GM18867 (cell line): ENCODE measurements around the gene POR.
A peak's percentile ranks its signal among the peaks of the same experiment; 100 is the strongest.

Experiments
- ATAC-seq: cut with Tn5 transposase; IDR thresholded peaks from one replicate; pipeline ENCODE4 v1.9.1; 2021; ENCODE audit warnings: mild to moderate bottlenecking, moderate library complexity; ENCODE audit not compliant: unreplicated experiment

Gene POR

DNA sequence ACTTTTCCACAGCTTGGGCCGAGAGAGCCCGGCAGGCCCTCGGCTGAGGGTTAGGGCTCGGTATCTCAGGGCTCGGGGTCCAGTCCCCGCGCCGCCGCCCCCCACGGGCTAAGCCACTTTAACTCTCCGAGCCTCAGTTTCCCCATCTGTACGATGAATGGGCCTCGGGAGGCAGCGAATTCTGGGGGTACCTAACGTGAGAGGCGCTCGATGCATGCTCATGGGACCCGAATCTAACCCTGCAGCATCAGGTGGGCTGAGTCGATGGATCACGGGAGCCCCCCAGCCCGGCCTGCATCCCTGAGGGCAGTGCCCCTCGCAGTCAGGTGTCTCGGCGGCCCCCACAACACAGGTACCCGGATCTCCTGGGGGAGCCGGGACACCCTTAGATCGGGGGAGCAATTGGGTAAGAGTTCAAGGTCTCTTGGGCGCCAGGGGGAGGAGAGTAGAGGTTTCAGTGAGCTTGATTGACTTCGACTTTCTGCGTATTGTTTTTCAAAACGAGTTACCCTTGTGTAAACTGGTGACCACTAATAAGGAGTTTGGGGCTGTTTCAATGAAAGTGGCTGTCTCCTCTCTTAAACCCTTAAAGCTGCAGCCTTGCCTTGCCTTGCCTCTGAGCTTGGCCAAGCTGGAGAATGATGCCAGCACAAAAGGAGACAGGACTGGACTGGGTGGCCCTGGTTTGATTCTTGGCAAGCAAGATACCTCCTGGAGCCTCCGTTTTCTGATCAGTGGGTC lies 631 bp downstream of the POR start:
- ATAC-seq: peak; percentile 13

DNA sequence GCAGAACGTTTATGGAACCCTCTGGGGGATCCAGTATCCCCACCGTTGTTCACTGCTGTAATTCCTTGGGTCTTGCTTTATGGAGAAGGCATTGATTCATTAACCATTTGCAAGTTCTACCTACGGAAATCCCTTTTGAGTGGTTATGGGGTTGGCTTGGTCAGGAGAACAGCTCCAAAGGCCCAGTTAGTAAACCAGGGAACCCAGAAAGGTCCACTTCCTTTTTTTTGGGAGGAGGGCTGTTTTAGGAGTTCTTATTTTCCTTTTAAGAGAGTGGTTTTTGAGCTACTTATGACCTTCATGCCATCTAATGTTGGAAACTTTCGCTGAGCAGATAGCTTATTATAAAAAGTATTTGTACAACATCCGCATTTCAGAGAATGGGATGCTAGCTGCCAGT lies 1.3 kb downstream of the POR start:
- ATAC-seq: no peak

DNA sequence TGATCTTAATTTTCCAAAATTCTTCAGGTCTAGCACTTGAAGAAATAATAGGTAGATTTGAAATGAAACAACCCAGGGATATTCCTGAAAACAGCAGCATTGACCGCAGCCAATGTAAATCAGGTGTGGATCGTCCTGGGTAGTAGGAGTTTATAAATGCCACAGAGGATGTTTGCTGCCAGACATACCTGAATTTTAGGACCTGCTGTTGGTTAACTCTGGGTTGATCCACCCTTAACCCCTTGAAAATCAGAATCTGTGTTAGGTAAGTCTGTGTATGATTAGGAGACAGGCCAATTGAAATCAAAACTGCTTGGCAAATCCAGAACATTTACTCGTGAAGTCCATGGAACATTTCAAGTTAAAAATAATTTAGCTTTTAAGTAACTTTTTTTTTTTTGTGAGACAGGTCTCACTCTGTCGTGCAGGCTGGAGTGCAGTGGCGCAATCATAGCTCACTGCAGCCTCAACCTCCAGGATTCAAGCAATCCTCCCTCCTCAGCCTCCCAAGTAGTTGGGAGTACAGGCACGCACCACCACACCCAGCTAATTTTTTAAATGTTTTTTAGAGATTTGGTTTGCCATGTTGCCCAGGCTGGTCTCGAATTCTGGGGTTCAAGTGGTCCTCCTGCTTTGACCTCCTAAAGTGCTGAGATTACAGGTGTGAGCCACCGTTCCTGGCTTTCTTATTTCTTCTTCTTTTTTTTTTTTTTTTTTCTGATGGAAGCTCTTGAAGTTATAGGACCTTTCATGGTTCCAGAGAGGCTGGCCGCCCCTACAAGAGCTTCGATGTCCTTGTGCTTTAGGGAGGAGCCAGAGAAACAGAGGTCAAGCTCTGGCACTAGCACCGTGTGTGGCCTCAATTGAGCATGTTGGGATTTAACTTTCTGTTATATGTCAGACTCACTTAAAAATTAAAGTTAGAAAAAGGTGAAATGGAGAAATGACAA lies 2.0 kb downstream of the POR start:
- ATAC-seq: no peak

DNA sequence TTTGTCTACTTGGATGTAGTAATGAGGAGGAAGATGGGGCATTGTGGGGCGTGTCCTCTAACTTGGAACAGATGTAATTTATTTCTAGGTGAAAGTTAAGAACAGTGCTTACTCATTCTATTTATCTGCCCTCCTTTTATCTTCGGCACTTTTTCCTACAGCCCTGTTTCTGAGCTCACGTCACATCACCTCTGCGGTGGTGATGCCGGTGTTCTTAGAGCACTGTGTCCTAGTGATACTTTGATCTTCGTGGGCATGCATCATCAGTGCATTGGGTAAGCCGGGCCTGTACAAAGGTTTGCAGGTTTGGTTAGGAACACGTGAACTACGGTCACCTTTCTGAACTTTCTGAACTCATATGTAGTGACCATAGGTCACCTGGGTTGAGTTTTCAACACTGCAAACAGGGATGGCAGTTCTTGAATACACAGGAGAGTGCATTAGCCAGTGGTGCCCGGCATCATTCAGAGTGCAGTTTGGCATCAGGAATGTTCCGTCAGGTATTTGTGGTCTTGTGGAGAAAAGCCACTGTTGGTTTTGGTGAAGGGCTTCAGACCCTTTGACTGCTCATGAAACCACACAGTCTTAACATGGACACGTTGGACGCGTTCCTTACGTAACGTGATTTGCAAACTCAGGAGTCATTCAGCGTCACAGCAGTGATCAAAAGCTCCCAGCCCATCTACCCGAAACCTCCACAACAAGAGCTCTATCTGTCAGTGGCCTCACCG lies 5.6 kb downstream of the POR start:
- no peak for ATAC-seq

DNA sequence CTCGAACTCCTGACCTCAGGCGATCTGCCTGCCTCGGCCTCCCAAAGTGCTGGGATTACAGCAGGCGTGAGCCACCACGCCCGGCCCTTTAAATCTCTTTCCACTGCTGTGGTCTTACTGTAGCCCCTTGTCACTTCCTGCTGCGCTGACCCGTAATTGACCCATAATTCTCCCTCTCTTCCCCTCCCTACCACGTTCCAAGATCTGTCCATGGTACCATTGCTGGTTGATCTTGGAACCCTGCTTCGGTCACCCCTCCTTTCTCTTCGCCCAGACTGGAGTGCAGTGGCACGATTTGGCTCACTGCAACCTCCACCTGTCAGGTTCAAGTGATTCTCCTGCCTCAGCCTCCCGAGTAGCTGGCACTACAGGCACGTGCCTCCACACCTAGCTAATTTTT lies 6.5 kb downstream of the POR start:
- no peak for ATAC-seq

DNA sequence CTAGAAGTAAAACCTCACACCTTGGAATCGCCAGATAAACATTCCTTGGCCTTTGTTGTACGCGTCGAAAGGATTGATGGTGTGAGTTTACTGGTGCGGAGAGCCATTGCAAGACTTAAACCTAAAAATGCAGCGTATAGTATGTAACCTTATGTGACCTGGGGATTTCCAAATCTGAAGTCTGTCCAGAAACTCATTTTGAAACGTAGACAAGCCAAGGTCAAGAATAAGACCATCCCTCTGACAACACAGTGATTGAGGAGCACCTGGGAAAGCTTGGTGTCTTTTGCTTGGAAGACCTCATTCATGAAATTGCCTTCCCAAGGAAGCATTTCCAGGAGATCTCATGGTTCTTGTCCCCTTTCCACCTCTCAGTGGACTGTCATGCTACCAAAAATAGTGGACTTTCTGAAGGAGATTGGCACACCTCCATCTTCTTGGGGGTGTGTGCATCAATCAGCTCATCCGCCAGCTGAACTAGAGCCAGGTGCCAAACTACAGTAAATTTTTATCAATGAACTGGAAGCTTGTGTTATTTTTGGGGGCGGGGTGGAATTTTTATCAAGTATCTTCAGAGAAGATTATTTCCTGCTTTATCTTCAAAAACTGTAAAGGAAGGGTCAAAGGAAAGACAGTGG lies 8.1 kb downstream of the POR start:
- no peak for ATAC-seq

DNA sequence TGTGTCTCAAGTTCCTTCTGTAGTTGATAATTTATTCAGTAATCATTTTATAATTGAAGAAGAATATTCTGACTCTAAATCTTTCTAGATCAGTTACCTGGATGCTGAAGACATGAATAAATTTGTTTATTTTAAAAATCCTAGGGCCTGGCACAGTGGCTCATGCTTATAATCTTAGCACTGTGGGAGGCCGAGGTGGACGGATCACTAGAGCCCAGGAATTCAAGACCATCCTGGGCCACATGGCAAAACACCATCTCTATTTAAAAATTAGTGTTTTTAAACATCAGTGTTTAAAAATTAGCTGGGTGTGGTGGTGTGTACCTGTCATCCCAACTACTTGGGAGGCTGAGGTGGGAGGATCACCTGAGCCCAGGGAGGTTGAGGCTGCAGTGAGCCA lies 9.3 kb downstream of the POR start:
- ATAC-seq: no peak

DNA sequence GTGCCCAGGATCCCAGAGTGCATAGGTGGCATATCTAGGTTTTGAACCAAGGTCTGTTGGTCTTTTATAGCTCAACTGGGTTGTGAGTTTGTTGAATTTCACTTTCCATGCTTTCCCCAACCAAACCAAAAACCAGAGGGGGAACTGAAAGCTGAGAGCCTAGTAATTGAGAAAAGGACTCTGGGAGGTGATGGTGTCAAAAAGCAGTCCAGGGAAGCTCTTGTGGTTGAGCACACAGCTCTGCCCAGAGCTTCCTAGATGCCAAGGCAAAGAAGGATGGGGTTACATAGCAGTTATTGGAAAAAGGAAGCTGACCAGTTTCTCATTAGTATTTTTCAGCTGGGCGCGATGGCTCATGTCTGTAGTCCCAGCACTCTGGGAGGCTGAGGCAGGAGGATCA lies 9.9 kb downstream of the POR start:
- no peak for ATAC-seq

DNA sequence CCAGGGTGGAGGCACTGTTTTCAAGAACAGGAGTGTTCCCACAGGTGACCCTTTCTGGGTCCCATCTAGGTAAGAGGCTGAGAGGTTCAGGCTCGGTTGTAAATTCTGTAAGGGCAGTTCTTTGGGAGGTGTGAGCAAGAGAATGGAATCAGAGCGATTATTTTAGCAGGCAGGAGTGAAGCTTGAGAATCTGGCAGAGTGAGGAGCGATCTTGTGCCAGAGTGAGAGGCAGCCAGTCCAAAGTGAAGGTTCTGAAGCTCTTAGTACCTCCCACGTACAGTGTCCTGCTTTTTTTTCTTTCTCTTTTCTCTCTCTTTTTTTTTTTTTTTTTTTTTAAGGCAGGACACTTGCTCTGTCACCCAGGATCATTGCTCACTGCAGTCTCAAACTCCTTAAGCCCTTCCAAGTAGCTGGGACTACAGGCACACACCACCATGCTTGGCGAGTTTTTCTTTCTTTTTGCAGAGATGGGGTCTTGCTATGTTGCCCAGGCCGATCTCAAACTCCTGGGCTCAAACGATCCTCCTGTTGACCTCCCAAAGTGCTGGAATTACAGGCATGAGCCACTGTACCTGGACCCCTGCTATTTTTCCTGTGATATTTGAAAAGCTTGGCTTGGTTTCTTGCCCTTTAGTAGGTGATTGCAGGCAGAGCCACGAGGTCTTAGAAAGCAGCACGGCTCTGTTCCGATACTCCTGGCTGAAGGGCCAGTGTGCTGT lies 10.9 kb downstream of the POR start:
- ATAC-seq: no peak

DNA sequence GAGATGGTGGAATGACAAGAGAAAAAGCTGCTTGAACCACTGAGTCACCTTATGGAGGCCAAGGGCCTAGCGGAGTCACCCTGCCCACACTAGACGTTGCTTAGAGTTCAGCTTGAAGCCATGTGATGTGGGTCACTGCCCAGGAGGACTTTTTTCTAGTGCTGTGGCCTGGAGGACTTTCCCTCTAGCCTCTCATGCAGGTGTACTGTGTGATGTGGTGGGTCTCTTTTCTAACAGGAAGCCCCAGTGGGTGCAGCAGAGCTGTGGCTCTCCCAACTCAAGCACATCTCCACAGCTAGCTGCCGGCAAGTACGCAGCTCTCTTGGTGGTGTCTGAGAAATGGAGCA lies 13.6 kb downstream of the POR start:
- ATAC-seq: peak; percentile 44

DNA sequence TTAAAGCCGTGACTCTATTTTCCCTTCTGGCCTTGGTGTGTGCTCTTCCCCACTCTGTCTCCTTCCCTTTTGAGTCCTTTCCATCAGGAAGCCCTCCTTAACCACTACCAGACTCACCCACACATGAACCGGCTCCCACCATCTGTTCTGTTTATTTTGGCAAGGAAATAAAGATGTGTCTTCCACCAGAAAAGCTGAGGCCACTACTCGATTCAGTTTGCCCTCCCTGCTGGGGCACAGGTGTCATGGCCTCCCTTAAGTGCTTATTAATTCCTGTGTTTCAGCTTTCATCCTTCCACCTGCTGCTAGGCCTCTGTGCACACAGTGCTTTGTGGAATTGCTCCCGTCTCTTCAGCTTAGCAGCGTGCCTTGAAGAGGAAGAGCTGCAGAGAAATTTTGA lies 16.7 kb downstream of the POR start:
- ATAC-seq: no peak

DNA sequence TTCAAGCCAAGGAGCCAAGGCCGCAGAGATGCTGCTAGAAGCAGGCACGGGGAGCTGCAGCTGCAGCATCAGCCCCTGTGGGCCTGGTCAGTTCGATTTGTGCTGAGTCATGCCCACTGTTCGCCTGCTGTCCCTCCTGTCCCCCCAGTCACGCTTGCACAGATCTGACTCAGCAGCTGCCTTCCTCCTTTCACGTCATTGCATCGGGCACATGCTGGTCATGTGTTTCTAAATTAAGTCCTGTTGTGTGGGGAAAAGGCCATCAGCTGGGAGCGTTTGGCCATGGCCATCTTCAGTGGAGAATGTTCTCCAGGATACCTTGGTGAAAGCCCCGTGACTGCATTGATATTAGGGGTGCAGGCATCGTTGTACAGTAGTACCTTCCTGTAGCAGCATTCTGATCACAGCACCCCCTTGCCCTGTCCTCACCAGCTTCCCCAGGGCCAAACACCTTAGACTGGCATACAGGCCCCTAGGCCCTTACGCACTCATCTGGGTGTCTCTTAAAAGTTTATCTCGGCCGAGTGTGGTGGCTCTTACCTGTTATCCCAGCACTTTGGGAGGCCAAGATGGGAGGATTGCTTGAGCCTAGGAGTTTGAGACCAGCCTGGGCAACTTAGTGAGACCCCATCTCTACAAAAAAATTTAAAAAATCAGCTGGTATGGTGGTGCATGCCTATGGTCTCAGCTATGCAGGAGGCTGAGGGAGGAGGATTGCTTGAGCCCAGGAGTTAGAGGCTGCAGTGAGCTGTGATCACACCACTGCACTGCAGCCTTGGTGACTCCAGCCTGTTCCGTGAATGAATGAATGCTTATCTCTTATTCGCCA lies 23.2 kb downstream of the POR start:
- ATAC-seq: no peak

DNA sequence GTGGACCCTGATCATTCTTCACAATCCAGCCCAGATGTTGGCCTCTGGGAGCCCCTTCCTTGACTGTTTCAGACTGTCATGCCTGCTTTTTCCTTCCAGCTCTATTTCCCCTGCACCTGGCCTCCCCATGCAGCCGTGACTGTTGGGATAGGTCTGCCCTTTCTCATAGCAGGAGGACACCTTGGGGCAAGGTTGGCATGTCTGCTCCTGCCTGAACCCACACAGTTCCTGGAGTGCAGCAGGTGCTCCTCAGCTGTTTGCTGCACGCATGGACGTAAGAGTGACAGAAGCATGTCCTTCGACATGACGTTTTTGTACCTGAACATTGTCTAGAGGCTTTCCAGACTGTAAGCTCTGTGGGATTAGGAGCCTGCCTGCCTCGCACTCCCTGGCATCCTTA lies 24.0 kb downstream of the POR start:
- no peak for ATAC-seq

DNA sequence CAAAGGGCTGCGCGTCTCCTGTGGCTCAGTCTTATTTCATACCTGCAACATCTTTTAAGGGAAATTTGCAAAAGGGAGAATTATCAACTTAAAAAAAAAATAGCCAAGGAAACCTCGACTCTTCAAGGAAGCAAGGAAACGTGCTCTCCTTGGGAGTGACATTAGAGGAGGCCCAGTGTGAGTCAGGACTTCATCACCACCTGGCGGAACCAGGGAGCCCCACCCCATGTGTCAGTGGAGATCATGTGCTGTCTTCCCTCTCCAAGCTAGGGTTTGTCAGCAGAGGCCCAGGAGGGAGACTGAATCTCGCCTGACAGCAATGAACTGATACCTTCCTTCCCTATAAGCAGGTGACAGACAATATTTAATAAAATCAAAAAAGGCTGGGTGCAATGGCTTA lies 28.9 kb downstream of the POR start:
- no peak for ATAC-seq

DNA sequence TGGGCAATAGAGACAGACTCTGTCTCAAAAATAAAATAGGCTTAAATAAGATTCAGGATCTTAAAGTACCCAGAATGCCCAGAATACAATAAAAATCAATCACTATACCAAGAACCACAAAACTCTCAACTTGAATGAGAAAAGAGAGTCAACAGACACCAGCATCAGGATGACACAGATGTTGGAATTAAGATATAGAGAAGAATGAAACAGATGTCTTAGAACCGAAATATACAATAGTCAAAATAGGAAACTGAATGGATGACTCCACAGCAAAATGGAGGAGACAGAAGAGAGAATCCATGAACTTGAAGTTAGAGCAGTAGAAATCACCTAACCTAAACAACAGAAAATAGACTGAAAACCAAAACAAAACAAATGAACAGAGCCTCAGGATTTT lies 29.6 kb downstream of the POR start:
- ATAC-seq: no peak

DNA sequence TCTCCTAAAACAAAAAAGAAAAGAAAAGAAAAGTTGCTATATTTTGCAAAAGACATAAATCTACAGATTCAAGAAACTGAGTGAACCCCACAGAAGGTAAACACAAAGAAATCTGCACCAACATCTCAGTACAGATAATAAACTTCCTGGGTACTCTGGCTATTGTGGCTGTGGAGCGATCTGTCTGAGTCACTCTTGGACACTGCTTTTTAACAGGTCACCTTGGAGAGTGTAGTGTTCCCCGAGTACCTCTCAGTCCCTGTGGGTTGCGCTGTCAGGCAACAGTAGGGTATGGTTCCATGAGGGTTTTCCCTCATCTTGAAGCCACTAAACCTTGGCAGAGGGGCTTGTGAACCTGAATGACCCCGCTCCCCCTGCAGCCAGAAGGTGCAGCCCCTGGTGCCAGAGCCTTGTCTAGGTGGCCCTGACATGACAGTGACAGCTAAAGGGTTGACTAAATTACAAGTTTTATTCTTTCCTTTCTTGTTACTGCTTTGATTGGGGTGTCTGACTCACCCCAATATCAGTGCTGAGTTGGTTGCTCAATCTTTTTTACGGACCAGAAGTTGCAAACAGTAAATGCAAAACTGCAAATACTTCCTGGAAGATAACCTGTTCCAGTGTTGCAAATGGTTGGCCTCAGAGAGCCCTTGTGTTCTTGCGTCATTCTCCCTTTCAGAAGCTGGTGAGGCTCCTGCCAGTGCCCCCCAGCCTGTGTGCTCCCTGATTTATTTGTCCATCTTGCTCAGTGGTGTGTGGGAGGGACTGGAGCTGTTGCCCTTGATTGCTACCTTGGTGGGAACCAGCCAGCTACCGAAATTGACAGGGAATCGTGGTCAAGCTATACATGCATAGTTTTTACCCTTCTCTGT lies 30.6 kb downstream of the POR start:
- no peak for ATAC-seq

DNA sequence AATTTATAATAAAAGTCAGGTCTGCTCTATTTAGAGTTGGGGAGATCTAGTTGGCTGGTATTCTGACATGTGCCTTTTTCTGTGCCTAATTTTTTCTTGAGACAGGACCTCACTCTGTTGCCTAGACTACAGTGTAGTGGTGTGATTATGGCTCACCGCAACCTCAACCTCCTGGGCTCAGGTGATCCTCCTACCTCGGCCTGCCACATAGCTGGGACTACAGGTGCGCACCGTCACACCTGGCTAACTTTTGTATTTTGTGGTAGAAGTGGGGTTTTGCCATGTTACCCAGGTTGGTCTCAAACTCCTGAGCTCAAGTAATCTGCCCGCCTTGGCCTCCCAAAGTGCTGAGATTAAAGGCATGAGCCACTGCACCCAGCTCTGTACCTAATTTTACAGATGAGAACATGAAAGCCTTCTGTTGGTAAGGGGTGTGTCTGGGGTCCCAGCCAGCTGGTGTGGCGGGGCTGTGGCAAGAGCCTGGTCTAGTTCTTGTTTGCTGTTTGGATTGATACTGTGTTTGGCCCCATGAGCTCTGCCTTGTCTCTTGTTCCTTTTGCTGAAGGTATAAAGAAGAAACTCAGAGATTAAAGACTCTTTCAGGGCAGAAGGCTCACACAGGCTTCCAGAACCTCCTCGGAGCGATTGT lies 31.4 kb downstream of the POR start:
- ATAC-seq: no peak

DNA sequence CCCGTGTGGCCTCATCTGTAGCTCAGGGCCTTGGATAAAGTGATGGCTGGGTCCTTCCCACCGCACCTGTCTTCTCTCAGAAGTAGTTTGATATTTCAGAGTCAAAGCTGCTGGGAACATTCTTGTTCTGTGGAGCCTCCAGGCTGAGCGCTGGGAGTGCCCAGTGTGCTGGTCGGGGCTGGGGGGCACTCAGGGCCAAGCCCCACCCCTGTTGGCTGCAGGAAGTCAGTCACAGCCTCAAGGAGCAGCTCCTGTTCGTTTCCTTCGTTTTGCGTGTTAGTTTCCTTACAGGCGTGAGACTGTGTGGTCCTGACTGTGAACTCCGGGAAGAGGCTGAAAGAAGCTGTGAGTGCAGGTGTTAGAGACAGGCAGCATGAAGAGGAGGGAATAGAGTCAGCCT lies 33.2 kb downstream of the POR start:
- ATAC-seq: no peak
